ENCODE measurements around the gene KDM4C.
"Not testable (repeated sequence)": the region's sequence is repeated elsewhere in the genome, so short reads cannot be mapped to it uniquely, and the experiment has no call there.

The KDM4C gene

DNA sequence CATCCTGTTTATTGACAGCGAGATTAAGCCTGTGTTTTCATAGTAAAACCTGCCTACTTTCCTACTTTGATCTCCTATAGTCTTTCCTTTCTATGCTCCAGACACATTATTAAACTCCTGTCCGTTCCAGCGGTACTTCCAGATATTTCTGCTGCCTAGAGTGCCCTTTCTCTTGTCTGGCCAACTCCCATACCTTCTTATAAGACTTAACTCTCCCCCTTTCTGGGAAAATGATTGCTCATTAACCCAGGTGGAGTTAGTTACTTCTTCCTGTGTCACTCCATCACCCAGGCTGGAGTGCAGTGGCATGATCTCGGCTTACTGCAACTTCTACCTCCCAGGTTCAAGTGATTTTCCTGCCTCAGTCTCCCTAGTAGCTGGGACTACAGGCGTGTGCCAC is 33.1 kb downstream of the KDM4C start:
- Histone ChIP-seq H3K9me3 (ENCODE audit: control insufficient read depth in 5 of 5, low read length in 5 of 5) (no peaks in the 10 kb centered on the region), H3K36me3 (ENCODE audit: control insufficient read depth in 5 of 5, insufficient read depth in 5 of 5, low read length in 5 of 5) (peaks cover 6 to 20% (median 10%) of the 10 kb centered on the region in 5 donors), H3K27ac (ENCODE audit: low read depth, low read length) (no peak overlapping the region), H3K9ac (ENCODE audit: low read length in 5 of 5) (no peak overlapping the region), H3K27me3 (ENCODE audit: control insufficient read depth in 5 of 5, insufficient read depth in 4 of 5, low read length in 5 of 5) (no peaks in the 10 kb centered on the region), H3K4me1 (ENCODE audit: control insufficient read depth in 5 of 5, insufficient read depth in 5 of 5, low read length in 5 of 5) (peaks cover 5 to 16% (median 15%) of the 10 kb centered on the region in 5 donors), H3K4me3 (ENCODE audit: low read depth in 1 of 5, low read length in 5 of 5) (no peak overlapping the region)

DNA sequence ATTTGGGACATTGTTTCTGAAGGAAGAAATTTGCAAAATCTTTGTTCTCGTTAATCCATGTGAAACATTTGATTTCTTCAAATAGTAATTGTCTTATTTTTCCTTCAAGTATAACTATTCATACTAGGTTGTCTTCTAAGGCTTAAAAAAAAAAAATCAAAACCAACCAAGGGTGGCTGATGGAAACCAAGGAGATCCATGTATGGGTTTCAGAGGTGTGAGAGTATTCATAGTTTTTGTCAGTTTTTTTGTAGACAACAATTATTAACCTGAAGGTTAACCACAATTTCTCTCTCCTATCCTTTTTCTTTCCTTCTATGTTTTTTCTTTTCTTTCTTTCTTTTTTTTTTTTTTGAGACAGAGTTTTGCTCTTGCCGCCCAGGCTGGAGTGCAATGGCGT is 35.4 kb downstream of the KDM4C start:
- Histone ChIP-seq H3K27ac (ENCODE audit: low read depth, low read length) (no peak overlapping the region), H3K36me3 (ENCODE audit: control insufficient read depth in 5 of 5, insufficient read depth in 5 of 5, low read length in 5 of 5) (peaks cover 6 to 20% (median 10%) of the 10 kb centered on the region in 5 donors), H3K9ac (ENCODE audit: low read length in 5 of 5) (no peak overlapping the region), H3K27me3 (ENCODE audit: control insufficient read depth in 5 of 5, insufficient read depth in 4 of 5, low read length in 5 of 5) (no peaks in the 10 kb centered on the region), H3K4me1 (ENCODE audit: control insufficient read depth in 5 of 5, insufficient read depth in 5 of 5, low read length in 5 of 5) (peaks cover 5 to 8% (median 6%) of the 10 kb centered on the region in 5 donors), H3K9me3 (ENCODE audit: control insufficient read depth in 5 of 5, low read length in 5 of 5) (no peaks in the 10 kb centered on the region), H3K4me3 (ENCODE audit: low read depth in 1 of 5, low read length in 5 of 5) (no peak overlapping the region)

DNA sequence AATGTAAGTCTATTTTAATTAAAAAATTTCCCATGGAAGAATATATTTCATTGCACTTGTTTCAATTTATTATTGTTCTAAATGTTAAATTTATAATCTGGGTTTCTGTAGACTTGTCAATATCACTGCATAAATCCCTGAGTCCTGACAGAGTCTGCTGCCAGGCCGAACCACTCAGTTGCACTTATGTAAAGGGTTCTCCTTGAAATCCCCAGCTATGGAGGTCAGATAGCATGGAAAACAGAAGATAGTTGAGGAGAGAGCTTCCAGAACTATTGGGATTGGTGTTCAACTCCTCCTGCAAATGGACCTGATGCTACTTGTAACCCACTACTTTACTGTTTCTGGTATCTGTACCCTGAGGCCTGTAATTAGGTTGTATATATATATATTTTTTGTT is 37.2 kb downstream of the KDM4C start:
- H3K9ac ChIP-seq (ENCODE audit: low read length in 5 of 5), result no peak overlapping the region
- no peaks in the 10 kb centered on the region for H3K27me3 ChIP-seq (ENCODE audit: control insufficient read depth in 5 of 5, insufficient read depth in 4 of 5, low read length in 5 of 5)
- no peaks in the 10 kb centered on the region for H3K4me1 ChIP-seq (ENCODE audit: control insufficient read depth in 5 of 5, insufficient read depth in 5 of 5, low read length in 5 of 5)
- peaks cover 6 to 20% (median 10%) of the 10 kb centered on the region in 5 donors for H3K36me3 ChIP-seq (ENCODE audit: control insufficient read depth in 5 of 5, insufficient read depth in 5 of 5, low read length in 5 of 5)
- H3K27ac ChIP-seq (ENCODE audit: low read depth, low read length), result no peak overlapping the region
- no peak overlapping the region for H3K4me3 ChIP-seq (ENCODE audit: low read depth in 1 of 5, low read length in 5 of 5)
- no peaks in the 10 kb centered on the region for H3K9me3 ChIP-seq (ENCODE audit: control insufficient read depth in 5 of 5, low read length in 5 of 5)

DNA sequence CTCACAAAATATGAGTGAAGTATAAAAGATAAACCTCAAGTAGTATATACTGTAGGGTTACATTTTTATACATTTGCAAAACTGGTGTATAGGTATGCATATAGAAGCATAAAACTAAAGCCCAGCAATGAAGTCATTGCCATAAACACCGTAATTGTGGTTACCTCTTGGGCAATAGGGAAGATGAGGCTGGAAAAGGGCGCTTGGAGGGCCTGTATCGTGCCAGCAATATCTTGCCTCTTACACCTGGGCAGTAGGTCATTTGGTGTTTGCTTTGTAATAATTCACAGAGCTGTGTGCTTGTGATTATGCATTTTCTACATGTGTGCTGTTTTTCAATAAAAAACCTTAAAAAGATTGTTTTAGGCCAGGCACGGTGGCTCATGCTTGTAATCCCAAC is 45.2 kb downstream of the KDM4C start:
- Histone ChIP-seq H3K9ac (ENCODE audit: low read length in 5 of 5) (no peak overlapping the region), H3K4me3 (ENCODE audit: low read depth in 1 of 5, low read length in 5 of 5) (no peak overlapping the region), H3K36me3 (ENCODE audit: control insufficient read depth in 5 of 5, insufficient read depth in 5 of 5, low read length in 5 of 5) (peaks cover 0 to 12% (median 4%) of the 10 kb centered on the region in 5 donors), H3K4me1 (ENCODE audit: control insufficient read depth in 5 of 5, insufficient read depth in 5 of 5, low read length in 5 of 5) (no peaks in the 10 kb centered on the region), H3K27ac (ENCODE audit: low read depth, low read length) (no peak overlapping the region), H3K9me3 (ENCODE audit: control insufficient read depth in 5 of 5, low read length in 5 of 5) (no peaks in the 10 kb centered on the region), H3K27me3 (ENCODE audit: control insufficient read depth in 5 of 5, insufficient read depth in 4 of 5, low read length in 5 of 5) (no peaks in the 10 kb centered on the region)

DNA sequence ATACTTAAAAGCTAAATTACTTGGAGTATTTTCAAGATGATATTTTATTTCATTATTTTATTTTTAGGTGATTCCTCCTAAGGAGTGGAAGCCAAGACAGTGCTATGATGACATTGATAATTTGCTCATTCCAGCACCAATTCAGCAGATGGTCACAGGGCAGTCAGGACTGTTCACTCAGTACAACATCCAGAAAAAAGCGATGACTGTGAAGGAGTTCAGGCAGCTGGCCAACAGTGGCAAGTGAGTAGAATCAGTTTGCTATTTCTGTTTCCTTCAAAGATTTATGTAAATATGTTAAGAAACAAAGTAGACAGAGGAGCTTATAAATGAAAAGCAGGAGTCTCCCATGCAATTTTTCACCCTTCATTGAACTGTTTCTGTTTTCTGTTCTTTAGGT is 47.8 kb downstream of the KDM4C start:
- H3K27ac ChIP-seq (ENCODE audit: low read depth, low read length), result no peak overlapping the region
- no peaks in the 10 kb centered on the region for H3K9me3 ChIP-seq (ENCODE audit: control insufficient read depth in 5 of 5, low read length in 5 of 5)
- H3K27me3 ChIP-seq (ENCODE audit: control insufficient read depth in 5 of 5, insufficient read depth in 4 of 5, low read length in 5 of 5), result no peaks in the 10 kb centered on the region
- H3K36me3 ChIP-seq (ENCODE audit: control insufficient read depth in 5 of 5, insufficient read depth in 5 of 5, low read length in 5 of 5), result peaks cover 0 to 15% (median 4%) of the 10 kb centered on the region in 5 donors
- no peaks in the 10 kb centered on the region for H3K4me1 ChIP-seq (ENCODE audit: control insufficient read depth in 5 of 5, insufficient read depth in 5 of 5, low read length in 5 of 5)
- H3K4me3 ChIP-seq (ENCODE audit: low read depth in 1 of 5, low read length in 5 of 5), result no peak overlapping the region
- no peak overlapping the region for H3K9ac ChIP-seq (ENCODE audit: low read length in 5 of 5)

DNA sequence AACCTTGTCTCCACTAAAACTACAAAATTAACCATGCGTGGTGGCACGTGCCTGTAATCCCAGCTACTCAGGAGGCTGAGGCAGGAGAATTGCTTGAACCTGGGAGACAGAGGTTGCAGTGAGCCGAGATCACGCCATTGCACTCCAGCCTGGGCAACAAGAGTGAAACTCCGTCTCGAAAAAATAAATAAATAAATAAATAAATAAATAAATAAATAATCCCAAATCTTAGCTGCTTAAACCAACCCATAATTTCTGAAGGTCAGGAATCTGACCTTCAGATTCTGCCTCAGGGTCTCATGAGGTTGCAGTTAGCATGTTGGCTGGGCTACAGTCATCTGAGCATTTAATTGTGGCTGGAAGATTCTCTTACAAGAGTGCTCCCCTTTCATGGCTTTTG is 48.5 kb downstream of the KDM4C start:
- H3K27ac ChIP-seq (ENCODE audit: low read depth, low read length); H3K9me3 ChIP-seq (ENCODE audit: control insufficient read depth in 5 of 5, low read length in 5 of 5); H3K4me1 ChIP-seq (ENCODE audit: control insufficient read depth in 5 of 5, insufficient read depth in 5 of 5, low read length in 5 of 5); H3K4me3 ChIP-seq (ENCODE audit: low read depth in 1 of 5, low read length in 5 of 5); H3K27me3 ChIP-seq (ENCODE audit: control insufficient read depth in 5 of 5, insufficient read depth in 4 of 5, low read length in 5 of 5); H3K9ac ChIP-seq (ENCODE audit: low read length in 5 of 5): not testable (repeated sequence)
- peaks cover 0 to 15% (median 4%) of the 10 kb centered on the region in 5 donors for H3K36me3 ChIP-seq (ENCODE audit: control insufficient read depth in 5 of 5, insufficient read depth in 5 of 5, low read length in 5 of 5)

DNA sequence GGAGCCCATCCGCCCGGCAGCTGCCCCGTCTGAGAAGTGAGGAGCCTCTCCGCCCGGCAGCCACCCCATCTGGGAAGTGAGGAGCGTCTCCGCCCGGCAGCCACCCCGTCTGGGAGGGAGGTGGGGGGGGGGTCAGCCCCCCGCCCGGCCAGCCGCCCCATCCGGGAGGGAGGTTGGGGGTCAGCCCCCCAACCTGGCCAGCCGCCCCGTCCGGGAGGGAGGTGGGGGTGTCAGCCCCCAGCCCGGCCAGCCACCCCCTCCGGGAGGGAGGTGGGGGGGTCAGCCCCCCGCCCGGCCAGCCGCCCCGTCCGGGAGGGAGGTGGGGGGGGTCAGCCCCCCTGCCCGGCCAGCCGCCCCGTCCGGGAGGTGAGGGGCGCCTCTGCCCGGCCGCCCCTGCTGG is 49.9 kb downstream of the KDM4C start:
- H3K27ac ChIP-seq (ENCODE audit: low read depth, low read length); H3K9me3 ChIP-seq (ENCODE audit: control insufficient read depth in 5 of 5, low read length in 5 of 5); H3K4me3 ChIP-seq (ENCODE audit: low read depth in 1 of 5, low read length in 5 of 5); H3K4me1 ChIP-seq (ENCODE audit: control insufficient read depth in 5 of 5, insufficient read depth in 5 of 5, low read length in 5 of 5); H3K9ac ChIP-seq (ENCODE audit: low read length in 5 of 5); H3K27me3 ChIP-seq (ENCODE audit: control insufficient read depth in 5 of 5, insufficient read depth in 4 of 5, low read length in 5 of 5): not testable (repeated sequence)
- peaks cover 0 to 12% (median 5%) of the 10 kb centered on the region in 5 donors for H3K36me3 ChIP-seq (ENCODE audit: control insufficient read depth in 5 of 5, insufficient read depth in 5 of 5, low read length in 5 of 5)

DNA sequence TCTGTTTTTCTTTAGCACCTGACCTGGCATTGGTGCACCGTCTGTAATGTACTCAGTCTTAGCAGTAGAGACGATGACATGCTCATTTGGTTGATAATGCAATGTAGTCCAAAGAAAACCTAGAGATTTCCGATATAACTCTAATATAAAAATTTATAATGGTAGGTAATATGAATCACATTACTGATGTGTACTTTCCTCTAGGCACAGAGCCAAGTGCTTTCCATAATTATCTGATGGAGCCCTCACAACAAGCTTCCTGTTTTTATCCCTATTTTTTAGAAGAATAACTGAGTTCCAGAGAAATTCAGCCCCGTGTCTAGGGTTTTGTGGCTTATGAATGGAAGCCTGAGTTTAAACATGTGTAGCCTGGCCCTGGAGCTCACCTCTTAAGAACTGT is 53.7 kb downstream of the KDM4C start:
- no peaks in the 10 kb centered on the region for H3K27me3 ChIP-seq (ENCODE audit: control insufficient read depth in 5 of 5, insufficient read depth in 4 of 5, low read length in 5 of 5)
- H3K4me3 ChIP-seq (ENCODE audit: low read depth in 1 of 5, low read length in 5 of 5), result no peak overlapping the region
- no peak overlapping the region for H3K9ac ChIP-seq (ENCODE audit: low read length in 5 of 5)
- no peak overlapping the region for H3K27ac ChIP-seq (ENCODE audit: low read depth, low read length)
- H3K9me3 ChIP-seq (ENCODE audit: control insufficient read depth in 5 of 5, low read length in 5 of 5), result no peaks in the 10 kb centered on the region
- H3K36me3 ChIP-seq (ENCODE audit: control insufficient read depth in 5 of 5, insufficient read depth in 5 of 5, low read length in 5 of 5), result peaks cover 4 to 12% (median 7%) of the 10 kb centered on the region in 5 donors
- H3K4me1 ChIP-seq (ENCODE audit: control insufficient read depth in 5 of 5, insufficient read depth in 5 of 5, low read length in 5 of 5), result no peaks in the 10 kb centered on the region

DNA sequence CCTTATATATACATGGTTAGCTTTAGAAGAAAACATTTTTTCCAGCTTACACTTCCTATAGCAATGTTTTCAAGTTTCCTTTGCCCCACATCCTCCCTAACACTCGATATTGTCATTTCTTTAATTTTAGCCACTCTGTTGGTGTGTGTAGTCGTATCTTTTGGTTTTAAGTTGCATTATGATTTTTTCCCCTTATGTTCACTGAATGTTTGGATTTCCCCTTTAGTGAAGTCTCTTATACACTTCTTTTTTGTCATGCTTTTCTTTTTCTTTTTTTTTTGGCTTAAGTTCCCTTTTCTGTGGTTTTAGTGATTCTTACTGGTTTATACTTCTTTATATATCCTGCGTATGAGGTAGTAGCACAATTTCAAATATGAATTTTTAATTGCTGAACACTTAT is 58.8 kb downstream of the KDM4C start:
- Histone ChIP-seq H3K27ac (ENCODE audit: low read depth, low read length) (no peak overlapping the region), H3K9me3 (ENCODE audit: control insufficient read depth in 5 of 5, low read length in 5 of 5) (no peaks in the 10 kb centered on the region), H3K27me3 (ENCODE audit: control insufficient read depth in 5 of 5, insufficient read depth in 4 of 5, low read length in 5 of 5) (no peaks in the 10 kb centered on the region), H3K9ac (ENCODE audit: low read length in 5 of 5) (no peak overlapping the region), H3K4me1 (ENCODE audit: control insufficient read depth in 5 of 5, insufficient read depth in 5 of 5, low read length in 5 of 5) (no peaks in the 10 kb centered on the region), H3K36me3 (ENCODE audit: control insufficient read depth in 5 of 5, insufficient read depth in 5 of 5, low read length in 5 of 5) (peaks cover 0 to 10% (median 7%) of the 10 kb centered on the region in 5 donors), H3K4me3 (ENCODE audit: low read depth in 1 of 5, low read length in 5 of 5) (no peak overlapping the region)

DNA sequence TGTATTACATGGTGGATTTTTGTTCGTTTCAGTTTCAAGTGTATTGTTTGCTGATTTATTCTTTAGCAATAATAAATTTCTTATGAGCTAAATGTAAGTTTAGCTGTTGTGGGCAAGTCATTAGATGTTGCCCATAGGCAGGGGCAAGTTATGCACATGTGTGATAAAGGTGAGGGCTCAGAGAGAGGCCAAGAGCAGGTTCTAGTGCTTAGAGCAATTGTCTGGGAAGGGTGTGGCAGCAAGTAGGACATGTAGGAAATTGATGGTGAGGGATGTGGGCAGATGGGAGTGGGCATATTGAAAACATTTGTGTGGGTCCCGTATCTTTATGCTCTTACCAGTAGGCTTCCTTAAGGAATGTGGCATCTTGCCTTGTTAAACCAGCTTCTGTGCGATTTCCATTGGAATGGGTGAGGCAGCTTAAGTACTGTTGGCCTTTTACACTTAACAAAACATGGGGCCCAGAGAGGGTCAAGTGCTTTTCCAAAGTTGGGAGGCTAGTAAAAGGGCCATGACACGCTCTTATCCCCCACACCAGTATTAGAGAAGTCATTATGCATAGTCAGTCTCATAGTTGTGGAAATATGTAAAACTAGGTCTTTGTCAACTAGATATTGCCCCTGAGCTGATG is 60.6 kb downstream of the KDM4C start:
- H3K9me3 ChIP-seq (ENCODE audit: control insufficient read depth in 5 of 5, low read length in 5 of 5), result no peaks in the 10 kb centered on the region
- H3K4me3 ChIP-seq (ENCODE audit: low read depth in 1 of 5, low read length in 5 of 5), result no peak overlapping the region
- no peaks in the 10 kb centered on the region for H3K4me1 ChIP-seq (ENCODE audit: control insufficient read depth in 5 of 5, insufficient read depth in 5 of 5, low read length in 5 of 5)
- no peak overlapping the region for H3K9ac ChIP-seq (ENCODE audit: low read length in 5 of 5)
- H3K27ac ChIP-seq (ENCODE audit: low read depth, low read length), result no peak overlapping the region
- no peaks in the 10 kb centered on the region for H3K27me3 ChIP-seq (ENCODE audit: control insufficient read depth in 5 of 5, insufficient read depth in 4 of 5, low read length in 5 of 5)
- peaks cover 4 to 17% (median 12%) of the 10 kb centered on the region in 5 donors for H3K36me3 ChIP-seq (ENCODE audit: control insufficient read depth in 5 of 5, insufficient read depth in 5 of 5, low read length in 5 of 5)
